Left kidney (tissue), 2 donors: ENCODE measurements around the gene DPP6. TPM values are rescaled to one million over a fixed set of nuclear protein-coding genes. Genes with fewer than 3 reads are reported as not detected.

Experiments
- DNase-seq: peaks from one replicate; pipeline ENCODE4 v3.0.0-alpha.2; 2013
- polyA plus RNA-seq: library from polyadenylated mRNA; unstranded; fragments of 120-200 nt; gene quantifications from one replicate; pipeline ENCODE4 v1.2.1, GENCODE V29; 2013; ENCODE audit not compliant: insufficient read length

The DPP6 gene
- polyA plus RNA-seq, 1 donor, result 44.9 TPM

DNA sequence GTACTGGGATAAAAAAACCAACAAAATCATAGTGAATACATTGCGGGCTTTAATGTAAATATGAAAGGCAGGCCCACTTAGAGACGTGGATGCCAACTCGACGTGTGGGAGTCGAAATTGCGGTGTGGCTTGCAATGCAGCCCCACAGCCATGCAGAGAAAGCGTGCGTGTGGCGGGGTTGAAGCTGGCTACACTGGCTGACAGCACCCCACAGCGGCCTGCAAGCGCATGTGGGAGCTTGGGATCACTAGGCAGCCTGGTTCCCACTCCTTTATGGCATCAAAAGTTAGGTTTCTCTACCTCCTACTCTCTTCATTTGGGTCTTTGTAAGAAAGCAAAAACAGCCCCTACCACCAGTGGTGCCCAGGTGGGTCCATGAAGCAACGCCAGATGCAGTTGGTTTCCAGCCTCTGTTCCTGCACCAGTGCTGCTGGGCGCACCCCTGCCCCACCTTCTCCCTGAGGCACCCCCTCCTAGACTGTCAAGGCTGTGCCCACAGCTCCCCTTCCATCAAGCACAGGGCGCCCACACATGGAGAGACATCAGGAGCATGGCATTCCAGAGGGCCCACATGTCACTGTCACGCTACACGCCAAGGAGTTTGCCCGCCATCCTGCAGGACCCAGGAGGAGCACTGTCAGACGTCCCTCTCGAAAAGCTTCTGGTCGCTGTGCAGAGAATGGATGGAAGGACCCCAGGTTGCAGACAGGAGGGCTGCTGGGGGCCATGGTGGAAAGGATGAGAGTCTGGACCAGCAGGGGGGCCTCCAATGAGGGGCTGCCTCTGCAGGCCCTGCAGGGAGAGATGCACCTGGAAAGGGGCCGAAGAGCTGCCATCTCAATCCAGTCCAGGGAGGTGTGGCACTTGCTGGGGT, 807.8 kb downstream of the DPP6 start:
- DNase-seq, result no peak

DNA sequence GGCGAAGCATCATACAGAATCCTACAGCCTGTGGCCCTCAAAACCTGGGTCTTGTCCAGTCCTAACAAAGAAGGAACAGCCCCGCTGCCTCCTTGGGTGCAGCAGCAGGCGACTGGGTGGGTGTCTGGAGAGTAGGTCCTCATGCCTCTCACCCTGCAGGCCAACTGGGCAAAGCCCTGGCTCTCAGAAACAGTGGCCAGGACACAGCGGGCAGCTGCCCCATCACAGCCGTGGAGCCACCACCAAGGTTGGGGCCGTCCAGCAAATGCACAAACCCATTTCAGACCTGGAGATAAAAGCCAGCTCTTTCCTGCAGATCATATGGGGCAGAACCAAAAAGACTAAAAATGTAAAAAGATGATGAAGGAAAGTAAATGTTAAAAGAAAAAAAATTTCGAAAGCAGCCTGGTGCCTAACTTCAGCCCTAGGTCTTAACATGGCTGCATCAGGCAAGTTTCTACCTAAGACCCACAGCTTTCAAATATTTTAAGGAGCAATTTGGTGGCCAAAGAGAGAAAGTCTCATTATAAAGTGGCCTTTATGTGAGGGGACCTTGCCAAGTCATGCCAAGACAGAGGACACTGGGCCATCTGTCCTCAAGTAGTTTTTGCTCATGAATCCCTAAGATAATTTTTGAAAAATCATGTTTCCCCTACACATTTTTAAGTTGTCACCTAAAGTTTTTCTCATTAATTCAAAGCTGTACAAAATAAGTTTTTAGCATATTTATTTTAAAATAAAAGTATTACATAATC, 808.6 kb downstream of the DPP6 start:
- DNase-seq, result no peak

DNA sequence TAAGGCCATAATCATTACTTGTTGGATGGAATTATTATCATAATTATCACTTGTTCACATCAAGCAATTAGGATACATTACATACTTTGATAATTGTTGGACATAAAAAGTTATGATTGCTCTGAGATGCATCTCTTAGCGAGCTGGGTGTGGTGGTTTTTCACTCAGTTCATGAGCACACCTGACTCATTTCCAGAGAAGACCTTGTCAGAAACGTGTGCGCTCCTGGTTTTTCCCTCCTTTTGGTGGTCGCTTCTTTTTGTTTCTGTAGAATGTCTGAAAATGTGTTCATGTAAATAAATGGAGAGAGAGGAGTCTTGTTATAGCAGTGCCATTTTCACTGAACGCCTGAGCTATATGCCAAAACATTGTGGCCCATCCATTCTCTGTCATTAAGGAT, 809.4 kb downstream of the DPP6 start:
- DNase-seq, result no peak

GRCh38 chr7:154862153-154862791, 810.1 kb downstream of the DPP6 start:
- no peak for DNase-seq

- no peak for DNase-seq
Observed at GRCh38 chr7:154863766-154864522, 811.7 kb downstream of the DPP6 start.

DNA sequence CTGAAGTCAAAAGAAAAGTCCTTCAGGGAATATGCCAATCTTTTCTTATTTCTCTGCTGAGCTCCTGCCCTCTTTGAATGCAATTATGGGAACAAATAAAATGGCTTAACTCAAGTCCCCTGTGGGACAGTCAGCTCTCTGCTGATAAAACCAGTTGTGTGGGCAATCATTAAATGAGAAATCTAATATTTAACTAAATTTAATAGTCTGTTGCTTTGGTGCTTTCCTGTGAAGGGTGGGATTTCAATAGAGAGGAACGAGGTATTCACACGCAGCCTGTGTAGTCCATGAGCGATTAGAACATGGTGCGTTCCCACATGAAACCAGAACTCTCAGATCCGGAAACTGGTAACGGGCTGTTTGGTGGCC, 812.3 kb downstream of the DPP6 start:
- peak; percentile 40 for DNase-seq

DNA sequence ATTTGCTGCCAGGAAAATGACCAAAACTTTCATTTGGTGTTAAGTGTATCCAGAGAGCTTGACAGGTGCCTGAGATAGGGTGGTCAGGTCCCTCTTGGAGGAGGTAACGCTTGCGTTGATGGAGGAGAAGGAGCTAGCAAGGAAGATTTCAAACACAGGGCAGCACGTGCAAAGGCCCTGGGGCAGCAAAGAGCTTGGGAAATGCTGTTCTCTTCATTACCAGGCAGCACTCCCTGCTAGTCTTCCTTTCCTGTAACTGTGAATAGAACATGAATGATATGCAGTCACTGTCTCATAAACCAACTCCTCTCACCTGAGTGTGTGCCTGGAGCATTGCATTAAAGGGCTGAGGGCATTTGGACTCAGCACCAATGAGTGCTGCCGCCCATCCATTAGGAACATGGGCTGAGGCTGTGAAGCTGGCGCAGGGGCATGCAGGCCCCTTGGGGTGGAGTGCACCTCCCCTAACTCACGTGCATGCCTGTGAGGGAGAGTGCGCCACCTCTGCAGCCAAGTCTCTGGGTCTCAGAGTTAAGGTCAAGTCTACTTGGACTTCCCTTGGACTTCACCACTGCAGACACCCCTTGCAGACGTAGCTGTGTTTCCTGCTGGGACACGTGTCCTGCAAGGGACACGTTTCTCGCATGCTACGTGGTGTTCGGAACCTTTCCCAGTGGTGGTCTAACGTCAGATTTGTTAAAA, 813.9 kb downstream of the DPP6 start:
- no peak for DNase-seq

DNA sequence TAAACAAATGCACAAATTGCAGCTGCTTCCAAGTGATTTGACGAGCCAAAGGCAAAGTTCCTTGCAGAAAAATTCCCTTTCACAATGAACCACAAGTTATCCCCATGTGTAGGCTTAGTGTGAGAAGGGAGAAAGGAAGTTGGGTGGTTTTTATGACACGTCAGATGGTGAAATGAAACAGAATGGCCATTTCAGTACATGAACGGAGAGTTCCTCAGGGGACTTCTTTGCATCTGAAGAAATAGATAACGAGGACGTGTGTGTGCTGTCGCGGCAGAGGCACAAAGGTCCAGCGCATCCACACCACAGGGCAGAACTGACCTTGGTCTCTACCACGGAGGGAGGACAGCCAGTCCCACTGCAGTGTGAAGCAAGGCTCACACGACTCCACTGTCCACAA, 814.9 kb downstream of the DPP6 start:
- no peak for DNase-seq

DNA sequence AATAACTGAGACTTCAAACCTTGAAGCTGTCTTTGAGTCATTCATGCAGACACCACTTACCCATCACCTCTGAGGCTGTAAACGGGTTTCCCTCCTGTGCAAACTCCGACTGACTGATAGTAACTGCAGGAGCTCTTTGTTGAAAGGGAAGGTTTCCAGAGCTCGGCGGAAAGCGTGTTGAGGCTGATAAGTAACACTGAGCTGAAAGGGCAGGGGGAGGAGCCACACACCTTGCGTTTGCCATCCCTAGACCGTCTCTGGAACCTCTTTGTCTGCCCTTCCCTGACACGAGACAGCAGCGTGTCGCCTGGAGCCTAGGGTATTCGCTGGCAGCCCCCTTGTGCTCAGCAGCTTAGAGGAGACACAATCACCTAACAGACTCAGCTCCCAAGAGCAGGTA, 816.7 kb downstream of the DPP6 start:
- DNase-seq, result no peak

DNA sequence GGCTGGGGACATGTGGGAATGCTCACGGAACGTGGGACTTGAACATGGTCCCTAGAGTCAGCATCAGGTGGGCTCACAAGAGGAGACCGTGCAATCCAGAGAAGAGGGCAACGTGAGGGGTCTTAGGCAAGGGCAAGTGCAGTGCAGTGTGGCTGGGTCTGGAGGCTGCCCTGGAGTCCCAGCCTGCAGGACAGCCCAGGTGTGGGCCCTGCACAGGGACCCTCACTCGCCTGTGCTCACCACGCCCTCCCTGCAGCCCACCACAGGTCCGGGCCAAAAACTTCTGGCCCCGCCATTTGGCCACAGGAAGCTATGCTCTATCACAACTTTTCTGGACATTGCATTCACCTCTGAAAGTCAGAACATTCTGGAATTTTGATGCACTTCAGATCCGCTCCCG, 817.2 kb downstream of the DPP6 start:
- DNase-seq, result no peak

- no peak for DNase-seq
Observed at GRCh38 chr7:154871507-154871906, 819.3 kb downstream of the DPP6 start.

DNA sequence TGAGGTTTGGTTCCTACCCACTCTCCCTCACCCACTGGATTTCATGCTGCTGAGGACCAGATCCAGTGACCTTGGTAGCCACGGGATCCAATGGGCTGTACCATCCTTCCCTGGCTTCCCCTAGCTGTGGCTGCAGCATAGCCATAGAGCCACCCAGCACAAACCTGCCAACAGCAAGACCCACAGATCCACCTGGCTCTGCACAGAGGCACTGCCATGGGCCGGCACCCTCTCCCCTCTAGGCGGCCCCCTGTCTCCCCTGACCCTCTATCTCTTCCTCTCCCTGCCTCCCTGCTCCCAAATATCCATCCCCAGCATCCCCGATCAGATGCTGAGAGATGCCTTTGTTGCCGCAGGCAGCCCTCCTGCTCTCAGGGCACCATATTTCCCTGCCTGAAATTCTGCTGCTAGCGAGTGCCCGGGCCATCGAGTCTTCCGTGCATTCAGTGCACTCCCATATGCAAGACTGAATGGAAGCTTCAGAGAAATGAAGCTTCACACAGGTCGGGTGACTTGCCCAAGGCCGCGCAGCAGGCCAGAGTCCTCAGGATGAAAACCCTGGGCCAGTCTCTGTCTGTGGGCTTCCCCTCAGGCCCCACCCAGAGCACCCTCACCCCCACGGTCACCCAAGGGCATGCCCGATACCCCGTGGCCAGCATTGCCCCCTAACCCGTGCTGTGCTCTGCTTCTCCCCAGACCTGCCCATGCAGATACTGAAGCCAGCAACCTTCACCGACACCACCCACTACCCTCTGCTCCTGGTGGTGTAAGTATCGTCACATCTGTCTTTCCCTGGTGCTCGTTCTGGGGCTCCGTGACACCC, 819.9 kb downstream of the DPP6 start:
- no peak for DNase-seq

- DNase-seq, result no peak
Observed at GRCh38 chr7:154872811-154873499, 820.8 kb downstream of the DPP6 start.

GRCh38 chr7:154873500-154874121, 821.4 kb downstream of the DPP6 start:
- DNase-seq, result no peak

GRCh38 chr7:154874409-154875113, 822.4 kb downstream of the DPP6 start:
- no peak for DNase-seq

GRCh38 chr7:154875297-154875696, 823.1 kb downstream of the DPP6 start:
- DNase-seq, result no peak

- DNase-seq, result no peak
Observed at GRCh38 chr7:154876516-154876915, 824.3 kb downstream of the DPP6 start.

DNA sequence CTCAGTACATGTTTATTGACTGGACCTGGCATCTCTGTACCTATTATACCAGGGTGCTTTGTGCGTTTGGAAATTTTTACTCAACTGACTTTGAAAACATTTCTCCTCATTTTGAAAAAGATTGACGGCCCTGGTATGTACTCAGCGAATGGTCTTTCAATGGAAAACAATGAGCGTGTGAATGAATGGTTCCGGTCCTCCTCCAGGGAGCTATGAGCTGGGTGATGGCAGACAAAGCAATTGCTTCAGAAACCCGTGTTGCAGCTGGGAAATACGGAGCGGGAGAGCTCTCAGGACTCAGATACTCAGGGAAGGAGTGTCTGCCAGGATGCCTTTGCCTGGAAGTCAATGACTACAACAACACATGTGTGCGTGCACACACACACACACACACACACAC, 824.8 kb downstream of the DPP6 start:
- no peak for DNase-seq

- DNase-seq, result no peak
Observed at GRCh38 chr7:154879629-154880028, 827.4 kb downstream of the DPP6 start.
